ENCODE measurements around the gene CFB. TPM values are rescaled to one million over a fixed set of nuclear protein-coding genes. Genes with fewer than 3 reads are reported as not detected.

The CFB gene
- total and polyA plus RNA-seq, 9 of the 15 experiments (the other 6 are each of a cell fraction or from before 2014, with no cell fraction given) = 0.08 to 0.91 (median 0.22) TPM; not detected in 4

GRCh38 chr6:31958412-31958740 is 12.5 kb downstream of the CFB start (continued):
- no peak for TF ChIP-seq BRF2 (IDR thresholded peaks at IDR 0.05; ENCODE audit: borderline replicate concordance, insufficient read depth, insufficient read length)
- no peak for TF ChIP-seq SRF (CRISPR knock-in tag; IDR thresholded peaks at IDR 0.05)
- TF ChIP-seq SMARCE1 (IDR thresholded peaks at IDR 0.05) = 0 out of 2 replicates have a peak, but pooled peaks have one; percentile 26
- no peak for TF ChIP-seq ZNF583 (CRISPR knock-in tag; IDR thresholded peaks at IDR 0.05)
- TF ChIP-seq NR1H2 (CRISPR knock-in tag; IDR thresholded peaks at IDR 0.05) = no peak
- 0 out of 2 replicates have a peak, but pooled peaks have one; percentile 16 for TF ChIP-seq SMARCC2 (IDR thresholded peaks at IDR 0.05; ENCODE audit: low read depth)
- TF ChIP-seq ZNF436 (CRISPR knock-in tag; IDR thresholded peaks at IDR 0.05) = peak; percentile 61; the same call in 1 of the 2 replicates
- TF ChIP-seq ZNF134 (CRISPR knock-in tag; conservative IDR thresholded peaks at IDR 0.05) = no peak
- TF ChIP-seq ZNF766 (CRISPR knock-in tag; conservative IDR thresholded peaks at IDR 0.05) = peak; percentile 48; the same call in 1 of the 2 replicates
- TF ChIP-seq RBM34 (IDR thresholded peaks at IDR 0.05; ENCODE audit: borderline replicate concordance, insufficient read depth, low read length) = no peak
- TF ChIP-seq ERF (CRISPR knock-in tag; IDR thresholded peaks at IDR 0.05) = 0 out of 2 replicates have a peak, but pooled peaks have one; percentile 58
- peak; percentile 71 for TF ChIP-seq CHD1 (IDR thresholded peaks at IDR 0.05; ENCODE audit: low read length)
- no peak for TF ChIP-seq MYC (IDR thresholded peaks at IDR 0.05; ENCODE audit: low read depth, low read length)
- TF ChIP-seq MYC (CRISPR knock-in tag; IDR thresholded peaks at IDR 0.05; ENCODE audit: borderline replicate concordance, low read depth) = peak; percentile 58; the same call in 1 of the 2 replicates
- peak; percentile 48; the same call in 1 of the 2 replicates for TF ChIP-seq HMGXB4 (CRISPR knock-in tag; IDR thresholded peaks at IDR 0.05)
- TF ChIP-seq DEAF1 (CRISPR knock-in tag; IDR thresholded peaks at IDR 0.05) = 0 out of 2 replicates have a peak, but pooled peaks have one; percentile 19
- TF ChIP-seq NR2F6 (CRISPR knock-in tag; IDR thresholded peaks at IDR 0.05) = peak; percentile 79; the same call in 1 of the 2 replicates
- 0 out of 2 replicates have a peak, but pooled peaks have one; percentile 44 for TF ChIP-seq NFXL1 (CRISPR knock-in tag; IDR thresholded peaks at IDR 0.05)
- TF ChIP-seq JUN (IDR thresholded peaks at IDR 0.05; ENCODE audit: borderline replicate concordance, low read depth, low read length) = no peak
- peak; percentile 71; the same call in 1 of the 2 replicates for TF ChIP-seq JUN (CRISPR knock-in tag; IDR thresholded peaks at IDR 0.05; ENCODE audit: borderline replicate concordance)
- no peak for TF ChIP-seq ETS2 (tag; IDR thresholded peaks at IDR 0.05; ENCODE audit: borderline replicate concordance, poor library complexity, severe bottlenecking)
- TF ChIP-seq RCOR1 (IDR thresholded peaks at IDR 0.05; ENCODE audit: borderline replicate concordance in 1 of 2, low read depth in 2 of 2, low read length in 2 of 2) = no peak
- peak; percentile 27 for TF ChIP-seq USF1 (CRISPR knock-in tag; IDR thresholded peaks at IDR 0.05)
- peak; percentile 51; the same call in 1 of the 2 replicates for TF ChIP-seq ZNF75A (CRISPR knock-in tag; IDR thresholded peaks at IDR 0.05)
